ENCODE results near the gene GPR176.

GRCh38 chr15:39843565-39843964 lies 76.5 kb downstream of the GPR176 start:
- TF ChIP-seq POLR2AphosphoS5 (IDR thresholded peaks at IDR 0.05; ENCODE audit: low read depth, low read length) (no peak), POLR2A (IDR thresholded peaks at IDR 0.05; ENCODE audit: low read depth, low read length) (no peak), TAF1 (IDR thresholded peaks at IDR 0.05; ENCODE audit: low read depth, low read length) (no peak), SPI1 (IDR thresholded peaks at IDR 0.05; ENCODE audit: low read depth, low read length) (no peak), POU2F2 (IDR thresholded peaks at IDR 0.05; ENCODE audit: low read depth, low read length) (no peak), PAX5 (IDR thresholded peaks at IDR 0.05; ENCODE audit: insufficient read depth, low read length, severe bottlenecking) (no peak)
